Neuronal stem cell (in vitro differentiated cells): ENCODE data around the gene CTRL.

Experiments used
- DNase-seq: peaks from one replicate; pipeline ENCODE4 v3.0.0-alpha.2; 2013; ENCODE audit warnings: low spot score
- H2AFZ ChIP-seq: one replicate; pipeline ENCODE4 v1.6.1; 2013; ENCODE audit warnings: mild to moderate bottlenecking, low read length, inconsistent platforms
- H2AK5ac ChIP-seq: 2 replicates; pipeline ENCODE4 v1.6.1; 2013; ENCODE audit warnings: low read depth, mild to moderate bottlenecking, inconsistent platforms, low read length, moderate library complexity, mixed read lengths
- H2BK120ac ChIP-seq: 2 replicates; pipeline ENCODE4 v1.6.1; 2013; ENCODE audit warnings: low read depth, mild to moderate bottlenecking, inconsistent platforms, low read length, moderate library complexity, mixed read lengths
- H2BK12ac ChIP-seq: one replicate; pipeline ENCODE4 v1.6.1; 2013; ENCODE audit warnings: low read length, inconsistent platforms
- H2BK15ac ChIP-seq: 2 replicates; pipeline ENCODE4 v1.6.1; 2013; ENCODE audit warnings: mild to moderate bottlenecking, low read length, inconsistent platforms, mixed read lengths
- H2BK5ac ChIP-seq: one replicate; pipeline ENCODE4 v1.6.1; 2013; ENCODE audit warnings: inconsistent platforms, mild to moderate bottlenecking, low read length, moderate library complexity
- H3K14ac ChIP-seq: one replicate; pipeline ENCODE4 v1.6.1; 2013; ENCODE audit warnings: low read length, inconsistent platforms
- H3K18ac ChIP-seq: 2 replicates; pipeline ENCODE4 v1.6.1; 2013; ENCODE audit warnings: low read length, inconsistent platforms
- H3K23ac ChIP-seq: 2 replicates; pipeline ENCODE4 v1.6.1; 2013; ENCODE audit warnings: low read depth, mild to moderate bottlenecking, mixed read lengths, low read length, inconsistent platforms; ENCODE audit not compliant: poor library complexity
- H3K27ac ChIP-seq: replicated peaks from 3 replicates; pipeline ENCODE4 v1.5.1; 2013; ENCODE audit warnings: low read length, inconsistent platforms
- H3K27me3 ChIP-seq, 3 experiments: 2 replicates each; pipeline ENCODE4 v1.6.1; 2013; ENCODE audit warnings: low read length in 3 of 3, mild to moderate bottlenecking in 2 of 3, inconsistent platforms in 1 of 3, low read depth in 1 of 3, mixed read lengths in 1 of 3, moderate library complexity in 1 of 3; ENCODE audit not compliant: control insufficient read depth in 3 of 3, insufficient read depth in 3 of 3
- H3K36me3 ChIP-seq, 2 donors: replicated peaks in 1 of 2; 2 replicates each; pipeline ENCODE4 v1.6.1; 2013; ENCODE audit warnings: low read length in 2 of 2; ENCODE audit not compliant: control insufficient read depth in 2 of 2, insufficient read depth in 2 of 2
- H3K4ac ChIP-seq: 2 replicates; pipeline ENCODE4 v1.6.1; 2013; ENCODE audit warnings: inconsistent platforms, mild to moderate bottlenecking, low read length, moderate library complexity
- H3K4me1 ChIP-seq, 2 donors: 1 replicate in 1 of 2; 2 replicates in 1 of 2; pipeline ENCODE4 v1.6.1; 2013; ENCODE audit warnings: low read length in 2 of 2, low read depth in 1 of 2; ENCODE audit not compliant: control insufficient read depth in 2 of 2, insufficient read depth in 1 of 2
- H3K4me2 ChIP-seq: one replicate; pipeline ENCODE4 v1.6.1; 2013; ENCODE audit warnings: mild to moderate bottlenecking, low read length, inconsistent platforms; ENCODE audit not compliant: insufficient read depth, poor library complexity, severe bottlenecking
- H3K4me3 ChIP-seq, 2 donors: 2 replicates each; pipeline ENCODE4 v1.5.1; 2013; ENCODE audit warnings: low read length in 2 of 2, mild to moderate bottlenecking in 2 of 2, inconsistent platforms in 1 of 2, moderate library complexity in 1 of 2
- H3K79me1 ChIP-seq: one replicate; pipeline ENCODE4 v1.6.1; 2013; ENCODE audit warnings: low read depth, mild to moderate bottlenecking, inconsistent platforms, low read length, moderate library complexity
- H3K9ac ChIP-seq: one replicate; pipeline ENCODE4 v1.6.1; 2013; ENCODE audit warnings: mild to moderate bottlenecking, low read depth, low read length, inconsistent platforms; ENCODE audit not compliant: poor library complexity
- H3K9me3 ChIP-seq, 2 donors: replicated peaks in 1 of 2; 2 replicates each; pipeline versions ENCODE3 to v1.6.1; 2013; ENCODE audit warnings: low read length in 2 of 2, mild to moderate bottlenecking in 2 of 2, inconsistent platforms in 1 of 2, low read depth in 1 of 2, mixed read lengths in 1 of 2, moderate library complexity in 1 of 2; ENCODE audit not compliant: control insufficient read depth in 2 of 2, insufficient read depth in 1 of 2
- H4K8ac ChIP-seq: one replicate; pipeline ENCODE4 v1.6.1; 2013; ENCODE audit warnings: low read depth, mild to moderate bottlenecking, inconsistent platforms, low read length, moderate library complexity
- H4K91ac ChIP-seq: one replicate; pipeline ENCODE4 v1.6.1; 2013; ENCODE audit warnings: low read length, low read depth, mild to moderate bottlenecking, inconsistent platforms; ENCODE audit not compliant: poor library complexity
- WGBS, 2 donors: extraction: QIAGEN DNeasy Blood & Tissue Kit; methylation state at CpG; one replicate each; pipeline ENCODE4 v1.1.7; 2013; ENCODE audit warnings: missing lambda C conversion rate in 2 of 2, mixed read lengths in 1 of 2; ENCODE audit not compliant: insufficient read length in 2 of 2, insufficient replicate concordance in 1 of 2; ENCODE audit errors: extremely low coverage in 2 of 2; 5-methylcytosine and 5-hydroxymethylcytosine counted together

Gene CTRL

DNA sequence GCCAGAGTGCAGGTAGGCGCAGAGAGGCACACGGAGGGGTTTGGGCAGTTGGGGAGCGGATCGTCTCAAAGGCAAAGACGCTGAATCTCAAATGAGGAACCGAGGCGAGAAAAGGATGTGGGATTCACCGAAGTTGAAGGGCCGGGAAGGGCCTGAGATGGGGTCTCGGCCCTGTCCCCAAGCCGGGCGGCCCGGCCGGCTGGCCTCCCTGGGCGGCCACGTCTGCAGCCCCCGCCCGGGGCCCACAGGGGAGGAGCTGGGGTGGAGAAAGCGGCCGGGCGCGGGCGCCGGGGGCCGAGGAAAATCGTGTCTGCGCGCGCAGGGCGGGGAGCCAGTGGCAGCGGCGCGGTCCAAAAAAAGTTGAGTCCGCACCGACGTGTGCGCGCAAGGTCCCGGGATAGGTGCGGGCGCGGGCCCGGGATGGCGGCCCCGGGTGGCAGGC is 36.3 kb upstream of the CTRL start:
- Histone ChIP-seq H3K18ac (peak overlapping the region; percentile 97), H4K91ac (no peak overlapping the region), H4K8ac (no peak overlapping the region), H3K23ac (peak overlapping the region; percentile 59), H2AFZ (peak overlapping the region; percentile 90), H3K27ac (no peak overlapping the region), H3K36me3 (peaks cover 6 to 11% of the 10 kb centered on the region in 2 donors), H3K4me1 (peaks cover 20 to 28% of the 10 kb centered on the region in 2 donors), H3K4ac (no peak overlapping the region), H3K9ac (peak overlapping the region; percentile 86), H2BK120ac (no peak overlapping the region), H3K27me3 (no peaks in the 10 kb centered on the region), H3K4me2 (peak overlapping the region; percentile 63), H2AK5ac (peak overlapping the region; percentile 1), H3K9me3 (no peaks in the 10 kb centered on the region), H3K4me3 (peak overlapping the region; percentile 53 to 96), H2BK5ac (no peak overlapping the region), H3K79me1 (peaks cover 15% of the 10 kb centered on the region), H3K14ac (peak overlapping the region; percentile 32), H2BK15ac (no peak overlapping the region), H2BK12ac (no peak overlapping the region)
- DNase-seq: peak; percentile 32
- WGBS, 2 donors: no CpG with 5 or more reads among the region's 45 CpGs

DNA sequence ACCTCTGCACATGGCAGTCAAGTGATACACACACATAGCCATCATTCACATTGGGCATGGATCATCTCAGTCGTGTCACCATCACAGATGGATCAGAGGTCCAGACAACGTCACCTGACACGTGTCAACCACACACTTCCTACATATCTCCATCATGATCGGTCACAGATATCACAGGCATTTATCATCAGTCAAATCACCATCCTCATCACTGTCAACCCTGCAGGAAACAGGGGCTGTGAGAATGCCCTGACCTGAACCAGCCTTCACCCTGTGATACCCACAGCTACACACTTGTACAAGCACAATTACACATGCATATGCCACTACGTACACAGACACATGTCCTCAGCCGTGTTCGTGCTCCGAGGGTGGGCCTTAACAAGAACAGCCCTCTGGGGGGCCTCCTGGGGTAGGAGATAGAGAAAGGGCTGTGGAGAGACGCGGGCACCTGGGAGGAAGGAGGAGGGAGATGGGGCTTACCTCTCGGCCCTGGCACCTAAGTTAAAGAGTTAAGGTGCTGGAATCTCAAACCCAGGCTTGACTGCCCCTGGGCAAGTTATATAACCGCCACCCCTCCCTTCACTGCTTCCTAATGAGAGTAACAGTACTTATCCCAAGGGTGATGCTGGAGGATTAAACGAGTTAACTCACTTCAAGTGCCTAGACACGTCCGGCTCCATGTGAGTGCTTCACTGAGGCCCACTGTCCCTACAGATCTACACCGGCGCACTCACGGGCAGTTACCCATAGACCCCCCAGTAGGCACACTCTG is 35.7 kb upstream of the CTRL start:
- H3K18ac ChIP-seq: peak overlapping the region; percentile 1
- H3K9ac ChIP-seq: peak overlapping the region; percentile 61
- H3K14ac ChIP-seq: no peak overlapping the region
- H3K9me3 ChIP-seq: no peaks in the 10 kb centered on the region
- H2BK12ac ChIP-seq: no peak overlapping the region
- WGBS, 2 donors: no CpG with 5 or more reads among the region's 18 CpGs
- H4K8ac ChIP-seq: no peak overlapping the region
- H2BK5ac ChIP-seq: no peak overlapping the region
- peak overlapping the region; percentile 90 for H2AFZ ChIP-seq
- H2BK15ac ChIP-seq: no peak overlapping the region
- H2BK120ac ChIP-seq: no peak overlapping the region
- peak overlapping the region; percentile 53 to 96 for H3K4me3 ChIP-seq
- peaks cover 15% of the 10 kb centered on the region for H3K79me1 ChIP-seq
- H3K23ac ChIP-seq: no peak overlapping the region
- peak overlapping the region; percentile 63 for H3K4me2 ChIP-seq
- no peaks in the 10 kb centered on the region for H3K27me3 ChIP-seq
- H2AK5ac ChIP-seq: no peak overlapping the region
- peaks cover 8 to 15% of the 10 kb centered on the region in 2 donors for H3K36me3 ChIP-seq
- H4K91ac ChIP-seq: no peak overlapping the region
- H3K27ac ChIP-seq: no peak overlapping the region
- no peak overlapping the region for H3K4ac ChIP-seq
- no peak for DNase-seq
- peaks cover 20 to 28% of the 10 kb centered on the region in 2 donors for H3K4me1 ChIP-seq

GRCh38 chr16:67966549-67967182 is 35.0 kb upstream of the CTRL start:
- Histone ChIP-seq H3K4ac (no peak overlapping the region), H3K4me2 (peak overlapping the region; percentile 63), H3K18ac (peak overlapping the region; percentile 0), H3K9me3 (no peaks in the 10 kb centered on the region), H3K9ac (peak overlapping the region; percentile 75), H2BK120ac (no peak overlapping the region), H3K4me1 (peaks cover 20 to 28% of the 10 kb centered on the region in 2 donors), H2BK15ac (no peak overlapping the region), H4K8ac (no peak overlapping the region), H3K36me3 (peaks cover 15 to 22% of the 10 kb centered on the region in 2 donors), H2AK5ac (no peak overlapping the region), H3K4me3 (peak overlapping the region; percentile 53 to 96), H4K91ac (no peak overlapping the region), H2BK12ac (no peak overlapping the region), H3K27ac (peak overlapping the region; percentile 20), H3K14ac (no peak overlapping the region), H2BK5ac (no peak overlapping the region), H3K79me1 (peaks cover 15% of the 10 kb centered on the region), H3K27me3 (no peaks in the 10 kb centered on the region), H3K23ac (no peak overlapping the region), H2AFZ (no peak overlapping the region)
- WGBS, 2 donors: no CpG with 5 or more reads among the region's 3 CpGs
- DNase-seq: no peak
